A549 (cell line): ENCODE measurements around the gene BSCL2.
"Not testable (repeated sequence)": the region's sequence is repeated elsewhere in the genome, so short reads cannot be mapped to it uniquely, and the experiment has no call there.

Source experiments
- CTCF ChIP-seq: fragments of >200 bp; sonication (Bioruptor Twin); formaldehyde crosslinking; IDR thresholded peaks from 3 replicates; pipeline ENCODE4 v1.5.1; 2016
- ELK1 ChIP-seq: fragments of 150-350 bp; IDR thresholded peaks from 2 replicates; pipeline ENCODE4 v1.6.1; 2014; ENCODE audit warnings: low read depth, mild to moderate bottlenecking, low read length
- RFX5 ChIP-seq: fragments of 450-650 bp; IDR thresholded peaks from 2 replicates; pipeline ENCODE4 v1.7.1; 2014; ENCODE audit warnings: antibody characterized with exemption, mild to moderate bottlenecking, moderate library complexity

- TF ChIP-seq CTCF, RFX5, ELK1: not testable (repeated sequence)
Observed at GRCh38 chr11:62749931-62750330, 42.7 kb upstream of the BSCL2 start.
